Measurements from ENCODE around the gene ALCAM.

- TF ChIP-seq CTCF (IDR thresholded peaks at IDR 0.05) = no peak
- TF ChIP-seq POLR2A (IDR thresholded peaks at IDR 0.05) = no peak
- no peak for TF ChIP-seq EP300 (IDR thresholded peaks at IDR 0.05; ENCODE audit: low read depth)
These were observed 13.1 kb upstream of the ALCAM start for GRCh38 chr3:105353485-105354161.

Measured in transverse colon (tissue), 3 donors.